HPDE6-E6E7 (cell line): ENCODE measurements around the gene DENND5B.
"Not testable (repeated sequence)": the region's sequence is repeated elsewhere in the genome, so short reads cannot be mapped to it uniquely, and the experiment has no call there.

ENCODE experiments used
- DNase-seq: peaks from one replicate; pipeline ENCODE4 v3.0.0; 2011; ENCODE audit warnings: missing footprints; ENCODE audit errors: extremely low spot score

Gene DENND5B

DNA sequence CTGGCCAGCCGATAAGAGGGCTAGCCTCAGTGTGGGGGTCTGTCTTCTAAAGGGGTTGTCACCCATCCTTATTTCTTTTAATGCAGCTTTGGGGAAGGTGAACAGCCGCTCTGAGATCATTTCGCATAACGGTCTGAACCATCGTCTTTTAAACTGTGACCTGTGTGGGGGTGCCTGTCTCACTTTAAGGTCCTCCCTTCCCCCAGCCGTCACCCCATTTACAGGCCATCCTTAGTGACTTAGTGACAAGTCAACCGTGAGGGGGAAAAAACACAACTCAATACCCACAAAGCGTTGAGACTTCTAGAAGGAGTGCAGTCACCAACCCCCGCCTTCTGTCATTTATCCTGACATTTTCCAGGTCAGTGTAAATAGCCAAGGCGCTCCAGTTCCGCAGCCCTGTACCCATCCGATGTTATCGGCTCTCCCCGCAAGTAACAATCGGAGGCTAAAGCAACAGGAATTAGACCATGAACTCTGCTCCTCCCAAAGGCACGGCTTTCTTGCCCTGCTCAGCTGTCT lies 505 bp upstream of the DENND5B start:
- DNase-seq, result no peak

GRCh38 chr12:31589904-31590641 lies 863 bp downstream of the DENND5B start:
- no peak for DNase-seq

GRCh38 chr12:31589598-31589903 lies 1.4 kb downstream of the DENND5B start:
- no peak for DNase-seq

DNA sequence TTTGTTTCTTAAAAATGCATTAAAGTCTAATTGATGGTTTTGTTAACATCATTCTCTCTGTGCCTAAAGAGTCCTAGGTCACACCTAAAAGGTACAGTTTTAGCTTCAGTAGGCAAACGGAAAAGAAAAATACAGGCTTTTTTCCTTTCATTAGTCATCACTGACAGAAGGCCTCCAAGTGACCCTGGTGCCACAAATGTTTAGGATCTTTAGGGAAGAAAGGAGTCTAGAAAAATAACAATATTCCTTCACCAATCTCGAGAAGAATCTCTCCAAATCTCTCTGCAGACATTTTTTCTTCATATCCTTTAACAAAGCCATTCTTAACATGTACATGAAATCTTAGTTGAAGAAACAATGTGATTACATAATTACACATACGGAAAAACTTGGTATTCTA lies 2.0 kb downstream of the DENND5B start:
- DNase-seq, result no peak

- no peak for DNase-seq
These were observed 4.2 kb downstream of the DENND5B start for GRCh38 chr12:31586728-31587127.

- DNase-seq, result no peak
These were observed 5.0 kb downstream of the DENND5B start for GRCh38 chr12:31585895-31586294.

DNA sequence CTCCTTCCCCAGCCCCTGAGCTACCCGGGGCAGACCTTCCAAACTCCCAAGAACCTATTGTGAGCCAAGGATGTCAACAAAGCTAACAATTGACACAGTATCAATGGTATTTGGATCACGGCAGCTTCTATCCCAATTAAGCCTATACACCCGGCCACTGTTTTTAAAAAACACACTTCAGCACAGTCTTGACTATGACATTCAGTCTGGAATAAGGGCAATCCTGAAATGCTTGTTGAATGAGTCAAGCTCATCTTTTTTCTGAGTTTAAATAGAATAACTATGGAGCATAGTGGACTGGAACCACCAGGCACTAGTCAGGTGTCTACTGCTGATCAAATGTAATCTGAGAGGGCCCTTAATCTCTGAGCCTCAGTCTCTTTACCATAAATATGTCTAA lies 5.7 kb downstream of the DENND5B start:
- DNase-seq, result no peak

GRCh38 chr12:31584782-31585181 lies 6.2 kb downstream of the DENND5B start:
- DNase-seq, result no peak

GRCh38 chr12:31583878-31584277 lies 7.1 kb downstream of the DENND5B start:
- DNase-seq, result no peak

DNA sequence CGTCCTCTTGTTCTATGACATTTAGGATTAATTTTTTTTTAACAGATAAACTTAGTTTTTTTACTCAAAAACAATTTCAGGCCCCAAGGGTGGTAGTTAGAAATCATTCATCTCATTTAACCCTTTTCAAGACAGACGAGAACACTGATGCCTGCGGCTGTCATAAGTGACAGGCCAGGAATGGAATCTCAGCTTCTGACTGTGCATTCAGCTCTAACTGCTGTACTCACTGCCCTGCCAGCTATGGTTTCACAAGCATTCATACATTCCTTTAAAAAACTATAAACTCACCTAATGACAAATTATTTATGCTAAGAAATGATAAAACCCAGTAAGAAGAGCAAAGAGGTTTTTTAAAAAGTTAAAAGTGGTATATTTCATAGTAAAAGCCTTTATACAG lies 8.8 kb downstream of the DENND5B start:
- DNase-seq, result no peak

DNA sequence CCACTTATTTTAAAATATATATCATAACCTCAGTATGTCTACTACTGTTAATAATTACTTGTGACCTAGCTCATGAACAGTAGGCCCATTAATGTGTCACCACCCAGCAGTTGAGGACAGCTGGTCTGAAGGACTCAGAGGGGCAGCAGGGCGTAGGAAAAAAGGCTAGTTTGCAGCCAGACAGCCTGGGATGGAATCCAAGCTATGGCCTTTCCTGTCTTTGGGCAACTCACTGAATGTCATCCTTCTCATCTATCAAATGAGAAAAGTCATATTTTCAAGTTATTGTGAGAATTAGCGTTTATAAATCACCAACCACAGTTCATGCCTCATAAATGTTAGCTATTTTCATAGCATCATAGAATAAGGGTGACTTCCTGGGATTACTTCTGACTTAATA lies 12.3 kb downstream of the DENND5B start:
- no peak for DNase-seq

- no peak for DNase-seq
These were observed 15.9 kb downstream of the DENND5B start for GRCh38 chr12:31574803-31575575.

DNA sequence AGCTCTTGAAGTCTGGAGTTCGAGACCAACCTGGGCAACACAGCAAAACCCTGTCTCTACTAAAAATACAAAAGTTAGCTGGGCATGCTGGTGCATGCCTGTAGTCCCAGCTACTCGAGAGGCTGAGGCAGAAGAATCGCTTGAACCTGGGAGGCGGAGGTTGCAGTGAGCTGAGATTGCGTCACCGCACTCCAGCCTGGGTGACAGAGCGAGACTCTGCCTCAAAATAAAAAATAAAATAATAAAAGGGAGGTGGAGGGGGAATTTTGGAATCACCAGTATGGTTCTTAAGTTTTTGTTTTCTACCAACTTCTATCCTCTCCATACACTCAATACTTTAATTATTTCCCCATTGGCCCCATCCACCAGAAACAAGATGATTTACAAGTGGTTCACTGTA lies 16.6 kb downstream of the DENND5B start:
- not testable (repeated sequence) for DNase-seq

- DNase-seq, result no peak
These were observed 17.9 kb downstream of the DENND5B start for GRCh38 chr12:31572900-31573600.

- no peak for DNase-seq
These were observed 20.1 kb downstream of the DENND5B start for GRCh38 chr12:31570880-31571279.

GRCh38 chr12:31569517-31569916 lies 21.4 kb downstream of the DENND5B start:
- DNase-seq, result not testable (repeated sequence)

GRCh38 chr12:31568498-31568897 lies 22.4 kb downstream of the DENND5B start:
- DNase-seq, result no peak

GRCh38 chr12:31567029-31567428 lies 23.9 kb downstream of the DENND5B start:
- no peak for DNase-seq

GRCh38 chr12:31566547-31566946 lies 24.4 kb downstream of the DENND5B start:
- DNase-seq, result no peak

DNA sequence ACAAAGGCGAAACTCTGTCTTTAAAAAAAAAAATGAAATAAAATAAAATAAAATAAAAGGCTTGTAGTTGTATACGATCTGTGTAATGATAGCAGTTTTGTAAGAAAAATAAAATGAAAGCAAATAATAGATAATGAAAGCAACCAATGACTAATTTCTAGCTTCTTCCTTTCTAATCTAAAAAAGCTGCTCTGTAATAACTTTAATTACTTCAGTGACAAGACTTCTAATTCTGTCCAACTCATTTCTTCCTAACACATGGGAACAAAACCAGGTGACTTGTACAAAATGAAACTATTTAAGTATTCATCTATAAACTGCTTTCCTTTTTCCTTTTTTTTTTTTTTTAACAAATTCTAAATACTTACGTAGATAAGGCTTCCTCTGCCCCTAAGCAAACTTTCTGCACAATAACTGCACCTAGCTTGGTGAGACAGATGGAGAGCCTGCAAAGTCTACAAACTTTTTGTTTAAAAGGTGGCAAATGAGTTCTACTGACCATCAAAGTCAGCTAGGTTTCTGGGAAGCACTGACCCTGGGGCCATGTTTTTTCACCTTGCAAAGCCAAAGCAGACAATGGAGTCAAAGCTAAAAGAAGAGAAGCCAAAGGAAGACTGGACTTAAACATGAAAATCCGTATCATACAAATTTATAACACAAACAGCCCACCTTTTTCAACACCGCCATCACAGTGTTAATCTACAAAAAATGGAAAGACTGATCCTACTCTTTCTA lies 28.2 kb downstream of the DENND5B start:
- no peak for DNase-seq

DNA sequence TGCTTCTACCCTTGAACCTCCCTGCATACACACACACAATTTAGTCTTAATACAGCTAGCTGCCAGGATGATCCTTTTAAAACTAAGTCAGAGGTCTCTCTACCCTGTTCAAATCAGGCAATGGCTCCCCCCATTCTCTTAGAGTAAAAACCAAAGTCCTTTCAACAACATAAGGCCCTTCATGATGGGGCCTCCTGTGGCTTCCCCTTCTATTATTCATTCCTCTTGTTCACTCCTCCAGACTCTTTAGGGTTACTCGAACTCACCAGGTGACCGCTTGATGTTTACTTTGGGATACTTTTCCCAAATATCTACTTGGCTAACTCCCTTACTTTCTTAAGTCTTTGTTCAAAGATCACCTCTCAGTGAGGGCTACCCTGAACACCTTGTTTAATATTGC lies 30.4 kb downstream of the DENND5B start:
- no peak for DNase-seq

- DNase-seq, result no peak
These were observed 32.4 kb downstream of the DENND5B start for GRCh38 chr12:31558521-31558920.
